Activated naive CD4-positive, alpha-beta T cell treated with Interleukin-2 at 50 U/mL for 16 hours (primary cell): ENCODE measurements around the gene HACL1.

Source experiments
- DNase-seq: peaks from one replicate; pipeline ENCODE4 v3.0.0-alpha.2; 2020

HACL1 gene

GRCh38 chr3:15601399-15602145, at the start of gene HACL1, which contains the start of gene BTD:
TSS of gene HACL1 (minus strand) at chr3:15601569. CDS start at chr3:15601463, 106 bp downstream.
TSS of gene BTD (plus strand) at chr3:15601745. CDS start at chr3:15635440, 33,695 bp downstream.
- DNase-seq: peak; percentile 99

DNA sequence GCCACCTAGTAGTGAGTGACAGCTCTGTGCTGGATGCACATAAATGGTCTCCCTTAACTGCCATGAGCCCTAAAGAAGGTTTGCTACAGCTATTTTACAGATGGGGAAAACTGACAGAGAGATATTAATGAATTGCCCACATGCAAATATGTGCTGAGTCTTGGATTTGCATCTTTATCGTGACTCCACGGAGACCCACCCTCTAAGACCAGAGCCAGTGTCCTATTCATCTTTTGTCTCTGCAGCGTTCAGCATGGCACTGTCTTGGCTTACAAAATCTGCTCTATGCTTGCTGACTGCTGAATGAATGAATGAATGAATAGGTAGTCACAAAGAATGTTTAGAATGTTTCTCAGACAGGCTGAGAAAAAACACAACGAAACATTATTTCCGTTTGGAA, 48.5 kb upstream of the HACL1 start:
- DNase-seq: no peak

DNA sequence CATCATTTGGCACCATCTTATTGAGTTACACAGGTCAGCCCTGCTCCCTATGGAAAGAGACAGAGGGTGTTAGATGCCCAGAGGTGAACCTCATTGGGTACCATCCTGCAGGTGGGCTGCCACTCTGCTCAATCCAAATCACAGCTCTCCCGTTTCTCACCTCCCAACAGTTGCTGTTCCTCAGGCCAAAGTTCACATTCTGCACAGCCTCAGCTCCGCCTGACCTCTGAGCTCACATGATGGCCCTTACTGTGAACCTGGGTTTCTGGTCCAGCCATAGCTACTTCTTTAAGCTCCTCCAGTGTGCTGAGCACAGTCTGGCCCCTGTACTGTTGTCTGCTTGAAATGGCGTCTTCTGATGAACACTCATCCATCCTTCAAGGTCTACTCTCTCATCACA, 48.0 kb upstream of the HACL1 start:
- no peak for DNase-seq

GRCh38 chr3:15647611-15648167, 46.3 kb upstream of the HACL1 start:
- DNase-seq: peak; percentile 49

DNA sequence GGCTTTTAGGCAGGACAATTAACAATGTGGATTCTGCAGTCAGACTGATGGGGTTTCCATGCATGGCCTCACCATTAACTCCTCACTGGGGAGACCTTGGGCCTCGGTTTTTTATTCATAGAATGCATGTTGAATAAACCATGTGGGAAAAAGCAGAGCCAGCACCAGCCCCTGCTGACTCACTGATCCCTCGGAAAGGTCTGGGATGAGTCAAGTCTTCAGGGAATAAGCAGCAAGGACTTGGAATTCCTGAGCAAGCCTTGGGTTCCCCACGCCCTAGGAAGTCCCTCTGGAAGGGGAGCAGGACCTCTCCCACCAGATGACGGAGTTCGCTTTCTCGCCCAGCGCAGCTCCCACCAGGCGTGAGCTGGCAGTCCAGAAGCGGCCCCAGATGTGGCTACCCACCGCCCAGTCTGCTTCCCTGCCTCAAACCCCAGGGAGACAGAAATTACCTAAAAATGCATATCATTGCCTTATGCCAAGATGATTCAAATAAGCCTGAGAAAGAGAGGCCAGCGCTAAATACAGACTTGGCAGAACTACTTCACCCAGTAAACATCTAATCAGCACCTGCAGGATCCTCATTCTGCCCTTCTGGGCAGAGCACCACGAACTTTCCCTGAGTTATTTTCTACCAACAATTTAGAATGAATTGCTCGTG, 45.6 kb upstream of the HACL1 start:
- no peak for DNase-seq

GRCh38 chr3:15645740-15646501, 44.6 kb upstream of the HACL1 start:
- no peak for DNase-seq

DNA sequence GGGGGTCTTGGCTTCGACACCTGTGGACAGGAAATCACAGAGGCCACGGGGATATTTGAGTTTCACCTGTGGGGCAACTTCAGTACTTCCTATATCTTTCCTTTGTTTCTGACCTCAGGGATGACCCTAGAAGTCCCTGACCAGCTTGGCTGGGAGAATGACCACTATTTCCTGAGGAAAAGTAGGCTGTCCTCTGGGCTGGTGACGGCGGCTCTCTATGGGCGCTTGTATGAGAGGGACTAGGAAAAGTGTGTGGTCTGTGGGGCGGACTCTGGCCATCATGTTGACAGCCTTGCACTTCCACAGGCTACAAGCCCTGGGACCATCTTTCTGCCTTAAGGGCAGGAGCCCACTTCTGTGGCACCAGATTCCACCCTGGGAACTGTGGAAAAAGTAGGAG, 43.9 kb upstream of the HACL1 start:
- no peak for DNase-seq

GRCh38 chr3:15638891-15639262, 37.5 kb upstream of the HACL1 start:
- DNase-seq: no peak

DNA sequence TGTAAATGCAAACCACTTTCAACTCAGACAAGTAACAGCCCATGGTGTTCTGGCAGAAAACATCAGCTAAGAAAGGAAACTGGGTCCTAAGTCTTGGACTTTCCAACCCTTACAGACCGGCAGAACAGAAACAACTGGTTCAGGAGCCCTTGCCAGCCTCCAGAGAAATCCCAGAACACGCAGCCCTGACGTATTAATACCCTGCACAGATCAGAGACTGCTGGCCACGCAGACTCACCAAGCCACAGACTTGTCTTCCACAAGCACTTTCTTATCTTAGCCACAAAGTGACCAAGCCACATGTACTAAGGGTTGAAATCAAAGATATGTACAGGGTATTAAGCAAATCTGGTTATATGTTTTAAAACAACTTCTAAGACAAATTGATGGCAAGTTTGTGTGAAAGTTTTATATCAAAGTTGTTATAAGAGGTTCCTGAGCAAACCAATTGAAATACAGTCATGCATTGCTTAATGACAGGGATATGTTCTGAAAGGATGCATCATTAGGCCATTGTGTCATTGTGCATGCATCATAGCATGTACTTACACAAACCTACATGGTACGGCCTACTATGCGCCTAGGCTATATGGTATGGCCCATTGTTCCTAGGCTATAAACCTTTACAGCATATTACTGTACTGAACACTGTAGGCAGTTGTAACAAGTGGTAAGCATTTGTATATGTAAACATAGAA, 37.0 kb upstream of the HACL1 start:
- DNase-seq: no peak

- no peak for DNase-seq
These were observed 36.0 kb upstream of the HACL1 start for GRCh38 chr3:15637131-15637951.

DNA sequence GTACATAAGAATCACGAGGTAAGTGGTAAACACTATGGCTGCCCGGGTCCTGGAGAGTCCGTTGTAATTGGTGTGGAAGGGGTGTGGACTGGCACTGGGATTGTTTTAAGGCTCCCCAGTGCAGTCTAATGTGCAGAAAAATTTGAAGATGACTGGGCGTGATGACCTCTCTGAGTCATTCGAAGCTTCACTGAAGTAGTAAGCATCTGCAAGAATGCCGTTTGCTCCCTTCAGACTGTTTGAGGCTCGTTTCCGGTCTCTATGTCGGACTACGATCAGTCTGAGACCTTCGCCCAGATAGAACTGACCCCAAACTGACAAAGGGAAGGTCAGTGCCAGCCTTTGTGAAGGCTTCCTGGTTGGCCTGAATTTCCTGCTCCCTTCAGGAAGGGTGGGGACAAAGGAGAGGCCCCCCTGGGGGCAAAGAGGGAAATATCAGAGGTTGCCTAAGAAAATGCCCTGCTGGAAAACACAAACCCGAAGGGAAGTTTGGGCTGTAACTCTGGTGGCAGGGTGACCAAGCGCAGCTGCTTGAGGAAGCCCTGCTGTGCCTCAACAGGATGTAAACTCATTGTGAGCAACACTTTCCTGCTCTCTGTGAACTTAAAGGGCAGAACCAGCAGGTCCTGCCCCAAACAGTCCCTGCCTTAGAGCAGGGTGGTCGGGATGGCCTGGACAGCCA, 34.8 kb upstream of the HACL1 start:
- peak; percentile 29 for DNase-seq

DNA sequence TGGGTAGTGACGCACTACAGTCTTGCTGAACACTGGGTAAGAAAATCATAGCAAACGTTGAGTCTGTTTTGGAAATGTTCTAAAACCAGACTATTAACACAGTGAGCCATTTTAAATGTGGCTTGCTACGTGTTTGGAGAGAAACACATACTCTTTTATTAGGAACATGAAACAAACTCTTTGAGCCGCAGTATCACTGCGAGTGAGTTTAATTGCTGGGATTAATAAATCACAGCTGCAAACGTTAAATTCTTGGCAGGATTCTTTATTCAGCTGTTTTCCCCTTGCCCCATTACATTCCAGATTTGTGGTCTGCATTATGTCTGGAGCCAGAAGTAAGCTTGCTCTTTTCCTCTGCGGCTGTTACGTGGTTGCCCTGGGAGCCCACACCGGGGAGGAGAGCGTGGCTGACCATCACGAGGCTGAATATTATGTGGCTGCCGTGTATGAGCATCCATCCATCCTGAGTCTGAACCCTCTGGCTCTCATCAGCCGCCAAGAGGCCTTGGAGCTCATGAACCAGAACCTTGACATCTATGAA, 33.8 kb upstream of the HACL1 start:
- DNase-seq: no peak

DNA sequence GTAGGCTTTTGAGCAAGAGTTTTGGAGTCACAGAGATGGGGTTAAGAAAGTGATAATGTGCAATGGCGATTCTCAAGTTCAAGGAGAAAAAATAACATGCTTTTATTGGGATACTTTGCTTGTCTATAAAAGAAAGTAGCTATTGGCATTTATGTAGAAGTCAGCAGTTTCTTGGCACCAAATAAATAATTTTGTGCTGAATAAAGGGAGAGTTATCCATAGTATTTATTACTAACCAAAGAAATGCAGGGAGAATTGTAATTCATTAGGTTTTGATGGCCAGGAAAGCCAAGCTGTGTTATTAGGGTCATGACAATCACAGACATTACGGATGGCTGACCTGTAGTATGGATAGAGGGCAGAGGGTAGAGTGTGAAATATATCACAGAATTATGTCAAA, 33.3 kb upstream of the HACL1 start:
- DNase-seq: no peak

DNA sequence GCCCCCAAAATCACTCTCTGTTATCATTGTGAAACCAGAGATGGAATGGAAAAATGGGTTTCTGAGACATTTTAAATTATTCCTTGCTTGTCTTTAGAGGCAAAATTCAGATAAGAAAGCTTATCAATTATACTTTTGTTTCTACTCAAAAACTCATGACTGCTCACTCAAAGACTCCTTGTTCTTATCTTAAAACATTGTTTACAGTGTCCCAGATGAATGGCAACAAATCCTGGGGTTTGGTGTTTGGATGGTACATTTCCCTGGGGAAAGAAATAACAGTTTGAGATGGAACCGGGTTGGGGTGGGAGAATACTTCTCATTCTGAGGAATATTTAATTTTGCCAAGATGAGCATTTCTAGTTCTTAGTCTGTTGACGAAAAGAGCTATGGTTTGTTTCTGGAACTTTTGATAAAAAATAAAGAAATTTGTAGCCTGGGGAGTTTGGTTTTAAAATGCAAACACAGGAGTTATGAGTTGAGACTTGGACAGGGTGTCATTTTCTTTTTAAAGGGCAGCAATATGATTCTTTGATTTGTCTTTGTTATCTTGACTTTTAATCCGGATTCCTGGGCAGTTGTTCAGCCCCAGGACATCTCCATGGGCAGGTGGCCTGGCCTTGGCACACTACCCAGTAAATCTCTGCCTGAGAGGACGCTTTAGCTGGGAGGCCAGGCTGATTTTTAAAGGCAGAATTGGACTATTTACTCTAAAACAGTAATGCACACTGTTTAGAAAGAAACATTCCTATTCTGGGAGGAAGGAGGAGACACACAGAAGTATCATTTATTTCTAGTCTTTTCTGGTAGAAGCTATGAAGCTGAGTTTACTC, 32.6 kb upstream of the HACL1 start:
- DNase-seq: no peak

- no peak for DNase-seq
These were observed 31.8 kb upstream of the HACL1 start for GRCh38 chr3:15633159-15633558.

GRCh38 chr3:15632212-15632580, 30.8 kb upstream of the HACL1 start:
- no peak for DNase-seq

- DNase-seq: no peak
These were observed 30.2 kb upstream of the HACL1 start for GRCh38 chr3:15631426-15632211.

DNA sequence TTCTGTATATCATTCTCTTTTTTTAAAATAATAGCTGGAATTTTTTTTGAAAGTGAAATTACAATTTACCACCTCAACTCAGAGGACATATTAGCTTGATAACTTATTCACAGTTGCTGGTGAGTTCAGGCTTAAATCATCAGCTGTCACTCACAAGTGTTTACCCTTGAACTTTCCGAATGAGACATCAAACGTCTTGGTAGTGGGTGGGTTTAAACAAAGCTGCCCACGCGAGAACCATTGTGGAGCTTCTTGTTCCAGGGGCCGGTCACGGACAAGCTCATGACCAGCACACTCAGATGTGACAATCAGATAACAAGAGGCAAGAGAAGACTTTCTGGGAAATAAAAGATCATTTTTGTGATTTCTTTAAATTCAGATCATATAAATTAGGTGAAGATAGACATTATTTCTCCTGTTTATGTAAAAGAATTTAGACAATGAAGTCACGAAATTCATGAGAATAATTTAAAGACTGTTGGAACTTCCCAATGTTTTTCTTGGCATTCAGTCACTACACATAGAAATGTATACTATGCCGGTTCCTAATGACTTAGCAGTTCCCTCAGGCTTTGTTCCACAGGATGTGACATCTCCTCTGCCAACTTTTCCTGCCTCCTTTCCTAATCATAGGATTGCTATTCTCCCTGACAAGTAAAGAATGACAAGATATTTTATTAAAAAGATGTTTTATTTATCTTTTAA, 29.4 kb upstream of the HACL1 start:
- peak; percentile 36 for DNase-seq
